Measurements from ENCODE around the gene ZDHHC17.
A peak's percentile ranks its signal among the peaks of the same experiment; 100 is the strongest.

ZDHHC17 gene

GRCh38 chr12:76763746-76764675 lies at the start of gene ZDHHC17:
Gene ZDHHC17 (plus strand): TSS chr12:76764115. CDS start chr12:76764237, 122 bp downstream.
- TF ChIP-seq MAX (IDR thresholded peaks at IDR 0.05; ENCODE audit: low read depth, low read length) (peak; percentile 47), MYC (IDR thresholded peaks at IDR 0.05; ENCODE audit: low read depth, low read length) (peak; percentile 76), POLR2A (IDR thresholded peaks at IDR 0.05; ENCODE audit: extremely low read depth, insufficient read length) (peak; percentile 72), CTCF (IDR thresholded peaks at IDR 0.05; ENCODE audit: low read depth, low read length) (no peak)
- peak; percentile 98 for DNase-seq (ENCODE audit: low read depth)
- peak within 1 kb of the TSS; percentile 95 for H3K4me3 ChIP-seq (ENCODE audit: low read depth, low read length)

GRCh38 chr12:76714415-76714814 lies 49.5 kb upstream of the ZDHHC17 start:
- no peak for DNase-seq (ENCODE audit: low read depth)
- no peak overlapping the region for H3K4me3 ChIP-seq (ENCODE audit: low read depth, low read length)
- TF ChIP-seq POLR2A (IDR thresholded peaks at IDR 0.05; ENCODE audit: extremely low read depth, insufficient read length) (no peak), MYC (IDR thresholded peaks at IDR 0.05; ENCODE audit: low read depth, low read length) (no peak), CTCF (IDR thresholded peaks at IDR 0.05; ENCODE audit: low read depth, low read length) (no peak), MAX (IDR thresholded peaks at IDR 0.05; ENCODE audit: low read depth, low read length) (no peak)

GRCh38 chr12:76714861-76715260 lies 49.1 kb upstream of the ZDHHC17 start:
- H3K4me3 ChIP-seq (ENCODE audit: low read depth, low read length), result no peak overlapping the region
- no peak for TF ChIP-seq MYC (IDR thresholded peaks at IDR 0.05; ENCODE audit: low read depth, low read length)
- no peak for TF ChIP-seq MAX (IDR thresholded peaks at IDR 0.05; ENCODE audit: low read depth, low read length)
- no peak for TF ChIP-seq CTCF (IDR thresholded peaks at IDR 0.05; ENCODE audit: low read depth, low read length)
- TF ChIP-seq POLR2A (IDR thresholded peaks at IDR 0.05; ENCODE audit: extremely low read depth, insufficient read length), result no peak
- DNase-seq (ENCODE audit: low read depth), result no peak

GRCh38 chr12:76715332-76715731 lies 48.6 kb upstream of the ZDHHC17 start:
- no peak for DNase-seq (ENCODE audit: low read depth)
- no peak overlapping the region for H3K4me3 ChIP-seq (ENCODE audit: low read depth, low read length)
- no peak for TF ChIP-seq MYC (IDR thresholded peaks at IDR 0.05; ENCODE audit: low read depth, low read length)
- TF ChIP-seq CTCF (IDR thresholded peaks at IDR 0.05; ENCODE audit: low read depth, low read length), result no peak
- TF ChIP-seq MAX (IDR thresholded peaks at IDR 0.05; ENCODE audit: low read depth, low read length), result no peak
- TF ChIP-seq POLR2A (IDR thresholded peaks at IDR 0.05; ENCODE audit: extremely low read depth, insufficient read length), result no peak

- no peak for TF ChIP-seq MAX (IDR thresholded peaks at IDR 0.05; ENCODE audit: low read depth, low read length)
- TF ChIP-seq CTCF (IDR thresholded peaks at IDR 0.05; ENCODE audit: low read depth, low read length), result no peak
- TF ChIP-seq POLR2A (IDR thresholded peaks at IDR 0.05; ENCODE audit: extremely low read depth, insufficient read length), result no peak
- TF ChIP-seq MYC (IDR thresholded peaks at IDR 0.05; ENCODE audit: low read depth, low read length), result no peak
- no peak for DNase-seq (ENCODE audit: low read depth)
- H3K4me3 ChIP-seq (ENCODE audit: low read depth, low read length), result no peak overlapping the region
Observed at GRCh38 chr12:76717314-76717713, 46.6 kb upstream of the ZDHHC17 start.
